ENCODE results near the gene GNAI2.

DNA sequence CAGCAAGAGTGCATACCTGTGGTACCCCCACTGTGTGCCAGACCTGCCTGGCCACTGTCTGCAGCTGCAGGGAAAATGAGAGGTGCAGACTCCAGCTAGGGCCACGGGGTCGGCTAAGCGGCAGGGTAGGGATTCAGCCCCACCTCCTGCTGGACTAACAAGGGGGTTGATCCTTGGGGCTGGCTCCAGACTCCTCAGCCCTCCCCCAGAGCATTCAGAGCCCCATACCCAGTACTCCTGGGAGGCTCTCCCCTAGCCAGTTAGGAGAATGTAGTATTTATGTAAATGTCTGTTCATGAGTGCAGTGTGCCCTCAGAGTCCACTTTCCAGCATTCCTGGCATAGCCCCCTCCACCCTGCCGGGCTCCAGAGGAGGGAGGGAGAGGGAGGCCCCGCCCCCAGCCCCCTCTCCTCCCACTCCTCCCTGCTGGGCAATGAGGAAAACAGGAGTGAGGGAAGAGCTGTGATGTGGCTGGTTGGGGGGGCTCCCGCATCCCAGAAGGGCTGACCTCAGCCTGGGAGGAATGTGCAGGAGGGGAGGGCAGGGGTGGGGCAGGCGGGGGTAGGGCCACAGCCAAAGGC, 28.5 kb downstream of the GNAI2 start:
- TF ChIP-seq, protein P1, sequence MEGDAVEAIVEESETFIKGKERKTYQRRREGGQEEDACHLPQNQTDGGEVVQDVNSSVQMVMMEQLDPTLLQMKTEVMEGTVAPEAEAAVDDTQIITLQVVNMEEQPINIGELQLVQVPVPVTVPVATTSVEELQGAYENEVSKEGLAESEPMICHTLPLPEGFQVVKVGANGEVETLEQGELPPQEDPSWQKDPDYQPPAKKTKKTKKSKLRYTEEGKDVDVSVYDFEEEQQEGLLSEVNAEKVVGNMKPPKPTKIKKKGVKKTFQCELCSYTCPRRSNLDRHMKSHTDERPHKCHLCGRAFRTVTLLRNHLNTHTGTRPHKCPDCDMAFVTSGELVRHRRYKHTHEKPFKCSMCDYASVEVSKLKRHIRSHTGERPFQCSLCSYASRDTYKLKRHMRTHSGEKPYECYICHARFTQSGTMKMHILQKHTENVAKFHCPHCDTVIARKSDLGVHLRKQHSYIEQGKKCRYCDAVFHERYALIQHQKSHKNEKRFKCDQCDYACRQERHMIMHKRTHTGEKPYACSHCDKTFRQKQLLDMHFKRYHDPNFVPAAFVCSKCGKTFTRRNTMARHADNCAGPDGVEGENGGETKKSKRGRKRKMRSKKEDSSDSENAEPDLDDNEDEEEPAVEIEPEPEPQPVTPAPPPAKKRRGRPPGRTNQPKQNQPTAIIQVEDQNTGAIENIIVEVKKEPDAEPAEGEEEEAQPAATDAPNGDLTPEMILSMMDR (conservative IDR thresholded peaks at IDR 0.05 in 1 of 2, IDR thresholded peaks at IDR 0.05 in 1 of 2; ENCODE audit: extremely low read depth in 1 of 2, insufficient read depth in 1 of 2, low read depth in 1 of 2, low read length in 2 of 2): no peak
- TF ChIP-seq EZH2 (IDR thresholded peaks at IDR 0.05; ENCODE audit: borderline replicate concordance, low read length): no peak

Data from mammary epithelial cell (primary cell).